22Rv1 (cell line): ENCODE data around the gene JAML.

Source experiments
- CTCF ChIP-seq: fragments of 450-650 bp; IDR thresholded peaks from 2 replicates; pipeline ENCODE4 v1.5.1; 2017; ENCODE audit warnings: mild to moderate bottlenecking
- ZFX ChIP-seq: fragments of 450-650 bp; IDR thresholded peaks from 2 replicates; pipeline ENCODE4 v1.6.1; 2017; ENCODE audit warnings: antibody characterized with exemption, borderline replicate concordance

DNA sequence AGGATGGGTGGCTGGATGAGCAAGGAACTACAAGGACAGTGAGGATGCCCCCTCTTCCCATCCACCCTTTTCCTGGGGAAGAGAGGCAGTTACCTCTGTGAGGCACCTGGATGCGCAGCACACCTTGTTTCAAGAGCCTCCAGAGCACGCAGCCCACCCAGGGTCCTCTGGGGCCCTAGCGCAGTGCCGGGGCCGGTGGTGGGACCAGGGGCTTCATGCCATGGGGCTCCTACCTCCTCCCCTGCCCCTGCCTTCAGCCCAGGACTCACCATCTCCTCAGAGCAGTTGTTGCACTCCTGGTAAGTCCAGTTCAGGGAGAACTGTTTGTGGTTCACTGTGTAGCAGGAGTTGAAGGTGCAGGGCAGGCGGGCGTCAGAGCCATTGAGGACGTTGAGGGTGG lies 56.5 kb downstream of the JAML start:
- TF ChIP-seq CTCF (no peak), ZFX (no peak)
